Tibial nerve (tissue), 4 donors: ENCODE measurements around the gene IL1F10.

Experiments used
- EP300 ChIP-seq, 2 donors: sonication (generic); formaldehyde crosslinking; IDR thresholded peaks; one replicate each; pipeline ENCODE4 v1.6.1; 2017; ENCODE audit warnings: antibody characterized with exemption in 2 of 2, mild to moderate bottlenecking in 1 of 2
- POLR2A ChIP-seq, 2 donors: fragments of 450-650 bp; IDR thresholded peaks; one replicate each; pipeline ENCODE4 v1.6.1; 2017; ENCODE audit warnings: antibody characterized with exemption in 2 of 2, mild to moderate bottlenecking in 2 of 2, moderate library complexity in 2 of 2
- TF ChIP-seq, protein P1 (sequence below), 5 experiments: fragments of 200-600 bp in 3 of 5; fragments of 450-650 bp in 2 of 5; sonication (generic) in 3 of 5; IDR thresholded peaks; one replicate each; pipeline ENCODE4 v1.5.1; 2016 to 2019; ENCODE audit warnings: antibody characterized with exemption in 5 of 5, mild to moderate bottlenecking in 3 of 5, moderate library complexity in 2 of 5

DNA sequence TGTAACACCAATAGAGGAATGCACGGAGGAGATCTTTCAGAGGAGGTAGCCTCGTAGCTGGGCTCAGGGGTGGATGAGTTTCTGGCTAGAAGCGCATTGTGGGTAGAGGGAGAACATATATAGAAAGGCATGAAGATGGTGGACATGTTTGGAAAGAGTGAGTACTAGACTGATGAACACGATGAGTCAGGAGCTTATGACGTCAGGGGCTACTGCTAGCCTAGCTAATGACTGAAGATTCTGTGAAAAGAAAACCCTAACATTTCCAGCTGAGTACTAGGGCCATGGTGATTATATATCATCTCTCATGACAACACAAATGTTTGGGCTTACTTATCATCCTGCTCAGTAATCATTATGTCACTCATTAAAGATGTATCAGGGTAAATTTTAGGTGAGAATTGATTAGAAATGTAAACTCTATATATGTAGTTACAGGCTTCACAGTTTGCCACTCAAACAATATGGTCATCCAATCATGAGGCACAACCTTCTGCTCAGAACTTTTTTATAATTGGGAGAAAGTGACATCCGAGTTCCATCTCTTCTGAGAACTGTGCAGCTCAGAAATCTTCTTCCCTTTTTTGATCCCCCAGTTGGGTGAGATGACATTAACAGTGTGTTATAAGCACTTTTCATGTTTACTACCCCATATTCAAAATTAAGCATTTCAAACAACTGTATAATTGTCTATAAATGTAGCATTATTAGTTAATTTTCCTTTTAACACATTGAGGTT lies 37.4 kb downstream of the IL1F10 start:
- TF ChIP-seq, protein P1, sequence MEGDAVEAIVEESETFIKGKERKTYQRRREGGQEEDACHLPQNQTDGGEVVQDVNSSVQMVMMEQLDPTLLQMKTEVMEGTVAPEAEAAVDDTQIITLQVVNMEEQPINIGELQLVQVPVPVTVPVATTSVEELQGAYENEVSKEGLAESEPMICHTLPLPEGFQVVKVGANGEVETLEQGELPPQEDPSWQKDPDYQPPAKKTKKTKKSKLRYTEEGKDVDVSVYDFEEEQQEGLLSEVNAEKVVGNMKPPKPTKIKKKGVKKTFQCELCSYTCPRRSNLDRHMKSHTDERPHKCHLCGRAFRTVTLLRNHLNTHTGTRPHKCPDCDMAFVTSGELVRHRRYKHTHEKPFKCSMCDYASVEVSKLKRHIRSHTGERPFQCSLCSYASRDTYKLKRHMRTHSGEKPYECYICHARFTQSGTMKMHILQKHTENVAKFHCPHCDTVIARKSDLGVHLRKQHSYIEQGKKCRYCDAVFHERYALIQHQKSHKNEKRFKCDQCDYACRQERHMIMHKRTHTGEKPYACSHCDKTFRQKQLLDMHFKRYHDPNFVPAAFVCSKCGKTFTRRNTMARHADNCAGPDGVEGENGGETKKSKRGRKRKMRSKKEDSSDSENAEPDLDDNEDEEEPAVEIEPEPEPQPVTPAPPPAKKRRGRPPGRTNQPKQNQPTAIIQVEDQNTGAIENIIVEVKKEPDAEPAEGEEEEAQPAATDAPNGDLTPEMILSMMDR (IDR thresholded peaks at IDR 0.05), result no peak
- TF ChIP-seq POLR2A (IDR thresholded peaks at IDR 0.05) (no peak), EP300 (IDR thresholded peaks at IDR 0.05) (no peak)
